WTC11 (cell line): ENCODE measurements around the gene OMG. TPM values are rescaled to one million over a fixed set of nuclear protein-coding genes. Genes with fewer than 3 reads are reported as not detected.
A peak's percentile ranks its signal among the peaks of the same experiment; 100 is the strongest.

Experiments used
- ATAC-seq: fragments of 200-7000 bp; cut with Tn5 transposase; 2 replicates; pipeline ENCODE4 v1.10.0; 2021; ENCODE audit warnings: mild to moderate bottlenecking, moderate library complexity
- CTCF ChIA-PET: fragments of 300-600 bp; sonication (Branson Sonifier 250); formaldehyde crosslinking; loops from one replicate; lab custom pipeline; 2021; ENCODE audit warnings: antibody characterized with exemption; lab: Charles Lee
- POLR2A ChIA-PET: fragments of 350-600 bp; sonication (Branson Sonifier 250); formaldehyde crosslinking; loops from one replicate; lab custom pipeline; 2021; ENCODE audit warnings: antibody characterized with exemption; lab: Charles Lee
- DNase-seq: peaks from one replicate; pipeline ENCODE4 v3.0.0; 2021; ENCODE audit warnings: low spot score
- H3K27ac Mint-ChIP-seq: 2 replicates; pipeline ENCODE4 v1.8.0; 2021; ENCODE audit warnings: mixed read lengths
- H3K27me3 Mint-ChIP-seq: 2 replicates; pipeline ENCODE4 v1.8.0; 2021; ENCODE audit warnings: low read depth, mild to moderate bottlenecking, moderate library complexity, mixed read lengths
- H3K36me3 Mint-ChIP-seq: 2 replicates; pipeline ENCODE4 v1.8.0; 2021; ENCODE audit warnings: mixed read lengths
- H3K4me1 Mint-ChIP-seq: 2 replicates; pipeline ENCODE4 v1.8.0; 2022; ENCODE audit warnings: mixed read lengths
- H3K4me3 Mint-ChIP-seq: 2 replicates; pipeline ENCODE4 v1.8.0; 2021; ENCODE audit warnings: mild to moderate bottlenecking, moderate library complexity, mixed read lengths
- H3K9me3 Mint-ChIP-seq: 2 replicates; pipeline ENCODE4 v1.8.0; 2021; ENCODE audit warnings: mixed read lengths
- CBFB ChIP-seq: sonication (generic); formaldehyde crosslinking; IDR thresholded peaks from 2 replicates; pipeline ENCODE4 v1.8.1; 2022; ENCODE audit warnings: mild to moderate bottlenecking, low read depth, missing genetic modification reagents
- ESRRA ChIP-seq: sonication (generic); formaldehyde crosslinking; IDR thresholded peaks from 2 replicates; pipeline ENCODE4 v1.8.1; 2022; ENCODE audit warnings: mild to moderate bottlenecking, missing genetic modification reagents, borderline replicate concordance
- IRF2 ChIP-seq: sonication (generic); formaldehyde crosslinking; IDR thresholded peaks from 2 replicates; pipeline ENCODE4 v1.8.0; 2022; ENCODE audit warnings: low read depth, missing genetic modification reagents, borderline replicate concordance
- JAZF1 ChIP-seq: fragments of 250-450 bp; sonication (Bioruptor Pico); IDR thresholded peaks from 2 replicates; pipeline ENCODE4 v1.9.0; 2021; ENCODE audit warnings: moderate library complexity, mild to moderate bottlenecking, inconsistent platforms
- OVOL2 ChIP-seq: fragments of 250-450 bp; sonication (Bioruptor Pico); IDR thresholded peaks from 2 replicates; pipeline ENCODE4 v1.9.0; 2021; ENCODE audit warnings: mild to moderate bottlenecking, borderline replicate concordance
- SMAD4 ChIP-seq: sonication (generic); formaldehyde crosslinking; IDR thresholded peaks from 2 replicates; pipeline ENCODE4 v1.8.0; 2022; ENCODE audit warnings: mild to moderate bottlenecking, missing genetic modification reagents
- TEAD1 ChIP-seq: sonication (generic); formaldehyde crosslinking; IDR thresholded peaks from 2 replicates; pipeline ENCODE4 v1.8.0; 2022; ENCODE audit warnings: mild to moderate bottlenecking, missing genetic modification reagents
- TEAD4 ChIP-seq: sonication (generic); formaldehyde crosslinking; IDR thresholded peaks from 2 replicates; pipeline ENCODE4 v1.8.0; 2022; ENCODE audit warnings: mild to moderate bottlenecking, missing genetic modification reagents
- ZBTB21 ChIP-seq: sonication (generic); formaldehyde crosslinking; IDR thresholded peaks from 2 replicates; pipeline ENCODE4 v1.8.1; 2023; ENCODE audit warnings: mild to moderate bottlenecking, missing genetic modification reagents, borderline replicate concordance
- total RNA-seq: library from RNA; stranded (reverse); gene quantifications from 3 replicates; pipeline ENCODE4 v1.2.3, GENCODE V29; 2021
- TF ChIP-seq, protein P1 (sequence below): sonication (generic); formaldehyde crosslinking; IDR thresholded peaks from 2 replicates; pipeline ENCODE4 v1.8.0; 2023; ENCODE audit warnings: mild to moderate bottlenecking, missing genetic modification reagents
- TF ChIP-seq, protein P2 (sequence below): sonication (generic); formaldehyde crosslinking; IDR thresholded peaks from 2 replicates; pipeline ENCODE4 v1.8.1; 2023; ENCODE audit warnings: mild to moderate bottlenecking, missing genetic modification reagents, moderate library complexity
- TF ChIP-seq, protein P3 (sequence below): sonication (generic); formaldehyde crosslinking; IDR thresholded peaks from 2 replicates; pipeline ENCODE4 v1.8.0; 2022; ENCODE audit warnings: mild to moderate bottlenecking, missing genetic modification reagents
- TF ChIP-seq, protein P4 (sequence below): sonication (generic); formaldehyde crosslinking; conservative IDR thresholded peaks from 2 replicates; pipeline ENCODE4 v1.8.1; 2022; ENCODE audit warnings: mild to moderate bottlenecking, missing genetic modification reagents

The OMG gene
- total RNA-seq, 1 experiment from 2014 or later = not detected

DNA sequence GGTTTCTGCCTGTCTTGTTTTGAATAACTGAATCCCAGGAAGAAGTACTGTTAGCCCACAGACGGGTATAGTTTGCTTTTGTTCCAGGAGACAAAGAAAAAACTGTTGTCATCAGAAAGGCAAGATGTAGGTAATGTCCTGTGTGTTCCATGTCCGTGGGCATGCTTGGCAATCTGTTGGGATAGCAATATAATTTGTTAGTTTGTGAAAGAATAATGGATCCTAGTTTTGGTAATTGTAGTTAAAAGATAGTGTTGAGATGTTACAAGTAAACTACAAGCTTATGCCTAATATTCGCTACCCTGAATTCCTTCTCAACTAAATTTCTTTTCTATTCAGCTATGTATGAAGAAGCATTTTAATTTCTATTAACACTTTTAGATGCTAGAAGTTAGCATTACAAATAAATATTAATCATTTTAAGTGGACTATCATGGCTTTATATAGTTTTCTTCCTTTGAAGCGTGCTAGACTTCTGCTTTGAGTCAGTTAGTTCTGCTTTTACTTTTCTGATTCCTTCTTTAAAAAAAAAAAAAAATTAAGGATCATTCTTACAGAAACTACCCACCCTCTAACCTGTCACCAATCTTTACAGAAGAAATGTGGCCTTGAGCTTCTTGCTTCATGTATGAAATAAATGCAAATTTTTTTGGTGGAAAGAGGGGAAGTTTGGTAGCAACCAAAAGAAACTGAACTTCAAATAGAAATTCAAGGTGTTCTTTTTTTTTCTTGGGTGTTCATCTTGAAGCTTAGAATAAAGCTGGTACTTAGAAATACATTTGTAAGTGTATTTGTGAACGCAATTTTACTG lies 22.0 kb upstream of the OMG start:
- no peak for ATAC-seq
- Mint-ChIP-seq H3K9me3 (no peaks in the 10 kb centered on the region), H3K36me3 (no peaks in the 10 kb centered on the region), H3K4me3 (no peak overlapping the region), H3K27ac (0 out of 2 replicates have a peak overlapping the region, but pooled peaks have one; percentile 46), H3K27me3 (no peaks in the 10 kb centered on the region), H3K4me1 (peaks cover 9% of the 10 kb centered on the region)
- DNase-seq = no peak
- TF ChIP-seq, protein P1, sequence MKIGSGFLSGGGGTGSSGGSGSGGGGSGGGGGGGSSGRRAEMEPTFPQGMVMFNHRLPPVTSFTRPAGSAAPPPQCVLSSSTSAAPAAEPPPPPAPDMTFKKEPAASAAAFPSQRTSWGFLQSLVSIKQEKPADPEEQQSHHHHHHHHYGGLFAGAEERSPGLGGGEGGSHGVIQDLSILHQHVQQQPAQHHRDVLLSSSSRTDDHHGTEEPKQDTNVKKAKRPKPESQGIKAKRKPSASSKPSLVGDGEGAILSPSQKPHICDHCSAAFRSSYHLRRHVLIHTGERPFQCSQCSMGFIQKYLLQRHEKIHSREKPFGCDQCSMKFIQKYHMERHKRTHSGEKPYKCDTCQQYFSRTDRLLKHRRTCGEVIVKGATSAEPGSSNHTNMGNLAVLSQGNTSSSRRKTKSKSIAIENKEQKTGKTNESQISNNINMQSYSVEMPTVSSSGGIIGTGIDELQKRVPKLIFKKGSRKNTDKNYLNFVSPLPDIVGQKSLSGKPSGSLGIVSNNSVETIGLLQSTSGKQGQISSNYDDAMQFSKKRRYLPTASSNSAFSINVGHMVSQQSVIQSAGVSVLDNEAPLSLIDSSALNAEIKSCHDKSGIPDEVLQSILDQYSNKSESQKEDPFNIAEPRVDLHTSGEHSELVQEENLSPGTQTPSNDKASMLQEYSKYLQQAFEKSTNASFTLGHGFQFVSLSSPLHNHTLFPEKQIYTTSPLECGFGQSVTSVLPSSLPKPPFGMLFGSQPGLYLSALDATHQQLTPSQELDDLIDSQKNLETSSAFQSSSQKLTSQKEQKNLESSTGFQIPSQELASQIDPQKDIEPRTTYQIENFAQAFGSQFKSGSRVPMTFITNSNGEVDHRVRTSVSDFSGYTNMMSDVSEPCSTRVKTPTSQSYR (CRISPR knock-in tag) = no peak
- no peak for TF ChIP-seq TEAD4 (CRISPR knock-in tag)
- TF ChIP-seq SMAD4 (CRISPR knock-in tag) = no peak
- TF ChIP-seq TEAD1 = no peak
- no peak for TF ChIP-seq IRF2 (CRISPR knock-in tag)
- CTCF ChIA-PET = no interaction called here
- POLR2A ChIA-PET = interaction anchor here (0.5 kb wide), 1 partner anchor 614 kb away, joined by 3 read pairs; no protein-coding TSS in a partner anchor

DNA sequence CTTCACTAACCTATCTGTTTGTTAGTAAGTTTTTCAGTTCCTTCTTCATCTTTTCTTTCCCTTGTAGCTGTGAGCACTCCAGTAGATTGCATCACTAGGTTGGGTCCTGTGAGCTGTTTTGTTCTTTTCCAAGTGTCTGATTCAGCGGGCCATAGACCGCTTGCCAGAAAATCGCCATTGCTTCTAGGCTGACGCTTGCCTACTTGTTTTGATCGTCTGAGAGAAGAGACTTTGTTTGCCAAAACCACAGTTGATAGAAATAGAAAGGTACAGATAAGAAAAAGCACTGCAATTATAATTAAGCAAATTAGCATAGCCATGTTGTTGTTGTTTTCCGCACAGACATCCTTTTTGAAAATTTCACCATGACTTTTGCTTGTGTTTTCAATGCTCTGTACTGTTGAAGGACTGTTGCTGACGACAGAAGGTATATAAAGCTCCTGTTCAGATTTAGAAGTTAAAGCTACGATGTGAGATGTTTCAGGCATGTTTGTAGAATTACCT lies 21.3 kb upstream of the OMG start:
- no peak for DNase-seq
- Mint-ChIP-seq H3K4me1 (peaks cover 9% of the 10 kb centered on the region), H3K9me3 (no peaks in the 10 kb centered on the region), H3K27ac (peak overlapping the region; percentile 46), H3K36me3 (no peaks in the 10 kb centered on the region), H3K4me3 (no peak overlapping the region), H3K27me3 (no peaks in the 10 kb centered on the region)
- peak; percentile 38 for ATAC-seq
- ChIA-PET POLR2A (interaction anchor here (0.5 kb wide), 1 partner anchor 614 kb away, joined by 3 read pairs; no protein-coding TSS in a partner anchor), CTCF (no interaction called here)
- TF ChIP-seq OVOL2 = no peak
- TF ChIP-seq SMAD4 (CRISPR knock-in tag) = no peak

DNA sequence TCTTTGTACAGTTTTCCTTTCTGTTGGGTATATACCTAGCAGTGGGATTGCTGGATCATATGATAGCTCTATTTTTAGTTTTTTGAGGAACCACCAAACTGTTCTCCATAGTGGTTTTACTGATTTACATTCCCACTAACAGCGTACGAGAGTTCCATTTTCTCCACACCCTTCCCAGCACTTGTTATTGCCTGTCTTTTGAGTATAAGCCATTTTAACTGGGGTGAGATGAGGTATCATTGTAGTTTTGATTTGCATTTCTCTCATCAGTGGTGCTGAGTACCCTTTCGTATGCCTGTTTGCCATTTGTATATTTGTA lies 17.7 kb upstream of the OMG start:
- H3K4me3 Mint-ChIP-seq = no peak overlapping the region
- no peak for DNase-seq
- TF ChIP-seq, protein P1 (CRISPR knock-in tag) = no peak
- TF ChIP-seq ESRRA (CRISPR knock-in tag) = no peak
- TF ChIP-seq, protein P2, sequence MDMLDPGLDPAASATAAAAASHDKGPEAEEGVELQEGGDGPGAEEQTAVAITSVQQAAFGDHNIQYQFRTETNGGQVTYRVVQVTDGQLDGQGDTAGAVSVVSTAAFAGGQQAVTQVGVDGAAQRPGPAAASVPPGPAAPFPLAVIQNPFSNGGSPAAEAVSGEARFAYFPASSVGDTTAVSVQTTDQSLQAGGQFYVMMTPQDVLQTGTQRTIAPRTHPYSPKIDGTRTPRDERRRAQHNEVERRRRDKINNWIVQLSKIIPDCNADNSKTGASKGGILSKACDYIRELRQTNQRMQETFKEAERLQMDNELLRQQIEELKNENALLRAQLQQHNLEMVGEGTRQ (CRISPR knock-in tag) = no peak
- no peak for TF ChIP-seq CBFB (CRISPR knock-in tag)
- TF ChIP-seq, protein P3, sequence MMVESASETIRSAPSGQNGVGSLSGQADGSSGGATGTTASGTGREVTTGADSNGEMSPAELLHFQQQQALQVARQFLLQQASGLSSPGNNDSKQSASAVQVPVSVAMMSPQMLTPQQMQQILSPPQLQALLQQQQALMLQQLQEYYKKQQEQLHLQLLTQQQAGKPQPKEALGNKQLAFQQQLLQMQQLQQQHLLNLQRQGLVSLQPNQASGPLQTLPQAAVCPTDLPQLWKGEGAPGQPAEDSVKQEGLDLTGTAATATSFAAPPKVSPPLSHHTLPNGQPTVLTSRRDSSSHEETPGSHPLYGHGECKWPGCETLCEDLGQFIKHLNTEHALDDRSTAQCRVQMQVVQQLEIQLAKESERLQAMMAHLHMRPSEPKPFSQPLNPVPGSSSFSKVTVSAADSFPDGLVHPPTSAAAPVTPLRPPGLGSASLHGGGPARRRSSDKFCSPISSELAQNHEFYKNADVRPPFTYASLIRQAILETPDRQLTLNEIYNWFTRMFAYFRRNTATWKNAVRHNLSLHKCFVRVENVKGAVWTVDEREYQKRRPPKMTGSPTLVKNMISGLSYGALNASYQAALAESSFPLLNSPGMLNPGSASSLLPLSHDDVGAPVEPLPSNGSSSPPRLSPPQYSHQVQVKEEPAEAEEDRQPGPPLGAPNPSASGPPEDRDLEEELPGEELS = no peak
- no peak for TF ChIP-seq ZBTB21 (CRISPR knock-in tag)
- TF ChIP-seq, protein P4, sequence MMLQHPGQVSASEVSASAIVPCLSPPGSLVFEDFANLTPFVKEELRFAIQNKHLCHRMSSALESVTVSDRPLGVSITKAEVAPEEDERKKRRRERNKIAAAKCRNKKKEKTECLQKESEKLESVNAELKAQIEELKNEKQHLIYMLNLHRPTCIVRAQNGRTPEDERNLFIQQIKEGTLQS (CRISPR knock-in tag) = no peak
- TF ChIP-seq JAZF1 (CRISPR knock-in tag) = no peak
- TF ChIP-seq, all 79 proteins: peak for 0
- Mint-ChIP-seq H3K4me1 (peaks cover 17% of the 10 kb centered on the region), H3K27ac (peak overlapping the region; percentile 12; the same call in 1 of the 2 replicates), H3K9me3 (no peaks in the 10 kb centered on the region), H3K27me3 (no peaks in the 10 kb centered on the region), H3K36me3 (no peaks in the 10 kb centered on the region)
- no peak for ATAC-seq
- ChIA-PET POLR2A (no interaction called here), CTCF (no interaction called here)
